Kidney epithelial cell (primary cell): ENCODE measurements around the gene MTA1. TPM values are rescaled to one million over a fixed set of nuclear protein-coding genes. Genes with fewer than 3 reads are reported as not detected.

Source experiments
- DNase-seq: peaks from one replicate; pipeline ENCODE4 v3.0.0-alpha.2; 2010; ENCODE audit warnings: low read depth
- H3K27me3 ChIP-seq: 2 replicates; pipeline ENCODE4 v1.6.0; 2011; ENCODE audit warnings: low read length; ENCODE audit not compliant: control insufficient read depth, insufficient read depth
- H3K36me3 ChIP-seq: 2 replicates; pipeline ENCODE4 v1.5.1; 2011; ENCODE audit warnings: low read length; ENCODE audit not compliant: control insufficient read depth, insufficient read depth
- H3K4me3 ChIP-seq: 2 replicates; pipeline ENCODE4 v1.5.1; 2011; ENCODE audit warnings: low read depth, mild to moderate bottlenecking, control low read depth, low read length
- total RNA-seq: library from RNA; depleted of rRNA; stranded (reverse); fragments of >200 nt; gene quantifications from 2 replicates; pipeline ENCODE4 v1.2.3, GENCODE V29; 2015
- TF ChIP-seq, protein P1 (sequence below): IDR thresholded peaks from 2 replicates; pipeline ENCODE4 v1.5.1; 2011; ENCODE audit warnings: mild to moderate bottlenecking, moderate library complexity, low read length, control low read depth, inconsistent platforms; ENCODE audit not compliant: insufficient read depth, poor library complexity, severe bottlenecking

Gene MTA1
- total RNA-seq, 1 donor from 2014 or later = 68.3 TPM

DNA sequence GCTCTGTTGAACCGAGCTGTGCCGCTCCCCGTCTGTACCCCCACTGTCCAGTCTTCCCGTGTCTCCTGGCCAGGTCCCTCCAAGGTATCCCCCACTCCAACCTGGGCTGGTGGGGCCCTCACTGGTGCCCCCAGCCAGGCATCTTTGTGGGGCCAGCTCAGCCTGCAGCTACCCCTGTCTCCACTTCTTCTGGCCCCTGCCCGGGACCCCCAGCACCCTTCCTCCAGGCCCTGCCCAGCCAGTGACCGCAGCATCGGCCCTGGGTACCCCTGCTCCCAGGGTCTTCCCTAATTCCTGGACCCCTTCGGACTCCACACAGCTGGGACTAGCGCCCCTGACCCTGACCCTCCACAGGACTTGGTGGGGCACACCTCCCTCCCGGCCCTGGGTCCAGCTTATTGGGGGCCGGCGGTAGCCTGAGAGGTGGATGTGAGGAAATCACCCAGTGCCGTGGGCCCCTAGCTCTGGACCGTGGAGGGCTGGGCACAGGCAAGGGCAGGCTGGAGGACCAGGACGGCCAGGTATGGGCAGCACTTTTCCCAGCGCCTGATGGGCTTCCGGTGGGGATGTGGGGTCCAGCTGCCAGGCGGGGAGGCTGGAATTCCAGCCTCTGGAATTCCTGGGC, 63.0 kb downstream of the MTA1 start:
- DNase-seq = no peak
- Histone ChIP-seq H3K36me3 (no peaks in the 10 kb centered on the region), H3K27me3 (peaks cover 20% of the 10 kb centered on the region), H3K4me3 (no peak overlapping the region)
- TF ChIP-seq, protein P1, sequence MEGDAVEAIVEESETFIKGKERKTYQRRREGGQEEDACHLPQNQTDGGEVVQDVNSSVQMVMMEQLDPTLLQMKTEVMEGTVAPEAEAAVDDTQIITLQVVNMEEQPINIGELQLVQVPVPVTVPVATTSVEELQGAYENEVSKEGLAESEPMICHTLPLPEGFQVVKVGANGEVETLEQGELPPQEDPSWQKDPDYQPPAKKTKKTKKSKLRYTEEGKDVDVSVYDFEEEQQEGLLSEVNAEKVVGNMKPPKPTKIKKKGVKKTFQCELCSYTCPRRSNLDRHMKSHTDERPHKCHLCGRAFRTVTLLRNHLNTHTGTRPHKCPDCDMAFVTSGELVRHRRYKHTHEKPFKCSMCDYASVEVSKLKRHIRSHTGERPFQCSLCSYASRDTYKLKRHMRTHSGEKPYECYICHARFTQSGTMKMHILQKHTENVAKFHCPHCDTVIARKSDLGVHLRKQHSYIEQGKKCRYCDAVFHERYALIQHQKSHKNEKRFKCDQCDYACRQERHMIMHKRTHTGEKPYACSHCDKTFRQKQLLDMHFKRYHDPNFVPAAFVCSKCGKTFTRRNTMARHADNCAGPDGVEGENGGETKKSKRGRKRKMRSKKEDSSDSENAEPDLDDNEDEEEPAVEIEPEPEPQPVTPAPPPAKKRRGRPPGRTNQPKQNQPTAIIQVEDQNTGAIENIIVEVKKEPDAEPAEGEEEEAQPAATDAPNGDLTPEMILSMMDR = no peak

DNA sequence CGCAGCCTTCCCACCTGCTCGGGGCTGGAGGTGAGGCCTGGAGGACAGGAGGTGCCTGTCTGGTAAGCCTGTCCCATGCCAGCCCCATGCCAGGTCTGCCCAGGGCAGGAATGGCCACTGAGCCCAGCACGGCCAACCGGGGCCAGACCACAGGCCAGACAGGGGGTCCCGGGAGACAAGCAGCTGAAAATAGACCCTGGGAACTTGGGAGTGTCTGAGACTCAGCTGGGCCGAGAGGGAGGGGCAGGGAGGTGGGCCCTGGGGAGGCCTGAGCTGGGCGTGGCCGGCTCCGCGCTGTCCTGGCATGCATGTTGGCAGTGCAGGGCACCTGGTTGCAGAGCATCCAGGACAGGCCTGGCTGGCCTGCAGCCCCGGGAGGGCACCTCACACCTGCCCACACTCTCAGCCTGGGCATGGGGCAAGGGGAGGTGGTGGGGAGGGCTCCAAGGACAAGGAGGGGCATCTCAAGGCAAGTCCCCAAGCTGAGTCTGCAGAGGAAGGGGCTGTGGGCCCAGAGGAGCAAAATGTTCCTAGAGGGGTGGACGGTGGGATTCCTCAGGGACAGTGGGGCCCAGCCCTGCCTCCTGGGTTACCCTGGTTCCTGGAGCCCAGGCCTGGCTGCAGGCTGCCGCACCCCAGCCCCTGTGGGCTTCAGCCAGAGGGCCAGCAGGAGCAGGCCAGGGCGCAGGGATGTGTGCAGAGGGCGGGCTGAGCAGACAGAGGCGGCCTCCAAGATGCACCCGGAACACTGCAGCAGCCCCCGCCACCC, 63.9 kb downstream of the MTA1 start:
- no peak for DNase-seq
- peaks cover 26% of the 10 kb centered on the region for H3K27me3 ChIP-seq
- H3K4me3 ChIP-seq = no peak overlapping the region
- no peaks in the 10 kb centered on the region for H3K36me3 ChIP-seq
- TF ChIP-seq, protein P1 = no peak

DNA sequence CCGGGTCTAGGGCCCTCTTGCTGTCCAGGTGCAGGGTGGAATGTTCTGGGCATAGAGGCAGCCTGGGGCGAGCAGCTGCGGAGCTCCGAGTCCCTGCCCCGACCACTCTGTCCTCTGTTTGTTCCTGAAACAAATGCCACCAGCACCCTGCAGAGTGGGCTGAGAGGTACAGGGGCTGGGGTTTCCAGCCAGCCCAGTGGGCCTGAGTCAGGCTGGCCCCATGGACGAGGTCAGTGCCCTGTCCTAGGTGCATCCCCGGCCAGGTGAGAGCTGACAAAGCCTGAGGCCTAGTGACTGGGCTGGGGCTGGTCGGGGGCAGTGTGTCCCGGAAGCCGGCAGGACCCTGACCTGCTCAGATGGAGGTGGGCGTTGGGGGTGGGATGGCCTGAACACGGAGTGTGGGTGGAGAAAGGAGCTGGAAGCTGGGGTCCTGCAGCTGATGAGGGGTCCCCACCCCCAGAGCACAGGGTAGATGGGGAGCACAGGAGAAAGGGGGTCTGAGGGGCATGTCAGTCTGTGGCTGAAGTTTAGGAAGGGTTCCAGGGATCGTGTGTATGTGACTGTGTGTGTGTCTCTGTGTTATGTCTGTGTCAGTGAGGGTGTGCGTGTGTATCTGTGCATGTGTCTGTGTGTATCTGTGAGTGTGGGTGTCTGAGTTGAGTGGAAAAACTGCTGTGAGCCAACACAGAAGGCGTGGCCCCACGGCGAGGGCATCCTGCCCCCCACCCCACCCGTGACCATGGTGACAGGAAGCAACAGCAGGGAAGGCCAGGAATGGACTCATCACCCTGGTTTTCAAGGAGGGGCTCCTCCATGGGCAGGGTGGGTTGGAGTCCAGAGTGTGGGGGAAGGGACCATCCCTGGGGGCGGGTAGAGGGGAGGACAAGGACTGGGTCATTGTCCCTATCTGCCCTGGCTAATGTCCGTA, 64.7 kb downstream of the MTA1 start:
- Histone ChIP-seq H3K4me3 (no peak overlapping the region), H3K36me3 (no peaks in the 10 kb centered on the region), H3K27me3 (peaks cover 26% of the 10 kb centered on the region)
- no peak for DNase-seq
- TF ChIP-seq, protein P1 = no peak

DNA sequence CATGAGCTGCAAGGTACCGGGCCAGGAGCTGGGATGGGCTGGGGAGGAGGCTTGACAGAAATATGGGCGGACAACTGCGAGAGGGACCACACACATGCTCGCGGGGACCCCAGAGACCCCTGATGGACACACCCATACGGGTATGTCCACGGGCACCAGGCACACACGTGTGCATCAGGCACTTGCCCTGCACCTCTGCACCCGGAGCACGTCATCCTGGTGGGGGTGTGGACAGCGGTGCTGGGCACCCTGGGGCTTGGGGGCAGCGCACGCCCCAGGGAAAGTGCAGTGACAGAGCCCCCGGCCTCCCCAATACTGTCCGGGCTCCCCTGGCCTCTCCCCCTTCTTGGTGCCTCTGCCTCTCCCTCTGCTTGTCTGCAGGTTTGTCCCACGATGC, 65.4 kb downstream of the MTA1 start:
- H3K27me3 ChIP-seq = peaks cover 26% of the 10 kb centered on the region
- no peak overlapping the region for H3K4me3 ChIP-seq
- no peaks in the 10 kb centered on the region for H3K36me3 ChIP-seq
- DNase-seq = no peak
- TF ChIP-seq, protein P1 = no peak

DNA sequence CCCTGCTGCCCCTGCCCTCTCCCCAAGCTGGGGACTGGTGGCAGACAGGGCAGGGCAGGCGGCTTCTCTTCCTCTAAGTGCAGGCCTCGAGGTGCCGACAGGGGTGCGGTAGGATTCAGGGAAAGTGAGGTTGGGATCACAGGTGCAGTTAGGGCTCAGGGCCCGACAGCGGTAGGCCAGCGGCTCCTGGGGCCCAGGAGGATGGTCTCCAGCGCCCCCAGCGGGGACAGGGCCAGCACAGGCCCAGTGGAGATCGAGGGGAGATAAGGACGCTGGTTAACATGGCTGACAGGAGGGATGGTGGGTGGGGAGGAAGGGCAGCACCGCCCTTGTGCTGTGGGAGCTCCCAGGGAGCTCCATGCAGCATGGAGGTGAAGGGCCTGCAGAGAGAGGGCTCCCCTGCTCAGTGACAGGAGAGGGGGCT, 66.1 kb downstream of the MTA1 start:
- DNase-seq = no peak
- TF ChIP-seq, protein P1 = peak; percentile 68
- H3K36me3 ChIP-seq = no peaks in the 10 kb centered on the region
- H3K27me3 ChIP-seq = peaks cover 26% of the 10 kb centered on the region
- H3K4me3 ChIP-seq = no peak overlapping the region
